Activated CD4-positive, alpha-beta T cell treated with anti-CD3 and anti-CD28 coated beads, Interleukin-2, amount 50 U/mL, for 16 hours (primary cell): ENCODE measurements around the gene MBOAT1.

ENCODE experiments used
- DNase-seq: peaks from one replicate; pipeline ENCODE4 v3.0.0-alpha.2; 2020

MBOAT1 gene

GRCh38 chr6:20092071-20092566, 120.2 kb downstream of the MBOAT1 start:
- peak; percentile 25 for DNase-seq

DNA sequence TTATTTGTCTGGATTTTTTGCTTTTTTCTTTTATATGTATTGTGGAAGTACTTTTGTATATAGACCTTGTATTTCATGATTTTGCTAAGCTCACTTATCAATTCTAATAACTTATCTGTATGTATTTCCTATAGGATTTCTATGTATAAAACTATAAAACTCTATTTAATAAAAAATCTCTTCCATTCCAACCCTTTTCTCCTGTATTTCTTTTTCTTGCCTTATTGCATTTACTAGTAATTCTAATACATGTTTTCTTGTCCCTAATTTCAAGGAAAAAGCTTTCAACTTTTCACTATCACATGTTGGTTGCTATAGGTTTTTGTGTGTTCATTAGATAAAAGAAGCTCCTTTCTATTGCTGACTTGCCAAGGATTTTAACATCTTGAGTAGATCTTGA, 125.3 kb downstream of the MBOAT1 start:
- DNase-seq, result no peak

DNA sequence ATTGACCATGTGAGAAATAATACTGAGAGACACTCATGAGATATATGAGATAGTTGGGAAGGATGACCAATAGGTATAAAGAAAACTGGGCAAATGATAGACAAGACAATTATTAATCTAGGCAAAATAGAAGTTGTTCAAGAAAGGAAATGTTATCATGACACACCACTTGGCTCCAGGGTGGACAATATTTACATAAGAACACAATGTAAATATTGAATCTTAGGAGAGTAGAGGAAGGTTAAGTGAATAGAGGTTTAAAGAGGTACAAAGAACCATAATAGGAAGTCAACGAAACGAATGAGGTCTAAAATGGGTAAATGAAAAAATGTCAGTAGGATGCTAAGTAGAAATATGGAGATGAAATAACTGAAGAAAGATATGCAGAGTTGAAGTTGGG, 126.5 kb downstream of the MBOAT1 start:
- no peak for DNase-seq

DNA sequence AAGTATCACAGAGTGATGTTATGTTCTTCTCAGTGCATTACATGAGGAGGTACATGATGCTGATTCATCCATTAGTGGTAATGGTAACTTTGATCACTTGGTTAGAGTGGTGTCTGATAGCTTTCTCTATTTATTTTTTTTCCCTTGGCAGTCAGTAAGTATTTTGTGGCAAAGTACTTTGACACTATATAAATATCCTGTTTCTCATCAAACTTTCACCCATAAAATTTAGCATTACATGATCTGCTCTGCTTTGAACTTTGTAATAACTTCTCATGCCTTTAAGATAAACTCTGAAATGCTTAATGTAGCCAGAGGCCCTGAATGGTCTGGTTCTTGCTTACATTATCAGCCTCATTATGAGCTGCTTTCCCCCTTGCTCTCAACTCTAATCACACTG, 127.9 kb downstream of the MBOAT1 start:
- no peak for DNase-seq

- no peak for DNase-seq
These were observed 140.3 kb downstream of the MBOAT1 start for GRCh38 chr6:20071998-20072397.

GRCh38 chr6:20070047-20070446, 142.2 kb downstream of the MBOAT1 start:
- no peak for DNase-seq

GRCh38 chr6:20069021-20069522, 143.2 kb downstream of the MBOAT1 start:
- DNase-seq, result no peak

GRCh38 chr6:20068421-20068988, 143.8 kb downstream of the MBOAT1 start:
- DNase-seq, result no peak

GRCh38 chr6:20061952-20062351, 150.3 kb downstream of the MBOAT1 start:
- peak; percentile 18 for DNase-seq

DNA sequence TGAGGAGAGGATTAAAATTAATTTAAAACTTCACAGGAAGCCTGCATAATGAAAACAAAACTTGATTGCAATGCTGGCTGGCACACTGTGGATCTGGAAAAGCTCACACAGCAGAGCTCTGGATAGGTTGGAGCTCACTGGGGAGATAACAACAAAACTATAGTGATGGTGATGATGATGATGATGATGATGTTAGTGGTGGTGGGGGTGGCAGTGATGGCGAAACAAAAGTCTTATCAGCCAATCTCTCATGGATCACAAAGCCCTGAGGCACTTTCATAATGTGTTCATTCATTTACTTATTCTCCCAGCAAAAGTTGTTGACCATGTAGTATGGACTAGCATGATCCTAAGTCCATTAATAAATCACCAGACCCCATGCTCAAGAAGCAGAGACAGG, 152.0 kb downstream of the MBOAT1 start:
- no peak for DNase-seq

GRCh38 chr6:20058912-20059311, 153.4 kb downstream of the MBOAT1 start:
- no peak for DNase-seq

- no peak for DNase-seq
These were observed 154.0 kb downstream of the MBOAT1 start for GRCh38 chr6:20058121-20058905.

DNA sequence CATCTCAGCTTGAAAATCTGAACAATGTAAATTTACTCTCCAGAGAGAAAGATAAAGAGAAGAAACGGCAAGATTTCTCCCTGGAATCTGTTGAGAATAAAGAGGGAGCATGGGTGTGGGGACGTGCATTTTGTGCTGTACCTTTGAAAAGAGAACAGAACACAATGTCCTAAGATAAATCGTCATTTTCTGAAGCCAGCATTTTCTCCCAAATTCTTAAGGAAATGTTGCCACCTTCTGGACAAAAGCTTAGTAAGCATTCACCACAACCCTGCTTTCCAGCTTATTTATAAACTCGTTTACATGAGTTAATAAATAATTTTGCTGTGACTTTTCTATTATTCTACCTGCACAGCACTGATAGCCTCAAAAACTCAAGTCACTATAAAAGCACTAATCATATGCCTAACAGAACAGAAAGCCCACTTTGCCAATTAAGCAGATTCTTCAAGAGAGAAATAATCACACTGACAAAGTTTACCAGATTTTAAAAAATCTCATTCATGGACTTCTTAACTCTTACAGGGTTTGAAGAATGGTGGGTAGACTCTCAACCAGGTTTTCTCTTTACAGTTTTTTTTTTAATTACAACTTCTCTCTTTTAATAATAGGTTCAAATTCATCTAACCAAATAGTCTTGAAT, 155.8 kb downstream of the MBOAT1 start:
- DNase-seq, result peak; percentile 14

GRCh38 chr6:20055916-20056315, 156.4 kb downstream of the MBOAT1 start:
- DNase-seq, result no peak
